ENCODE data around the gene NR3C1.
"Not testable (repeated sequence)": the region's sequence is repeated elsewhere in the genome, so short reads cannot be mapped to it uniquely, and the experiment has no call there.

Gene NR3C1

DNA sequence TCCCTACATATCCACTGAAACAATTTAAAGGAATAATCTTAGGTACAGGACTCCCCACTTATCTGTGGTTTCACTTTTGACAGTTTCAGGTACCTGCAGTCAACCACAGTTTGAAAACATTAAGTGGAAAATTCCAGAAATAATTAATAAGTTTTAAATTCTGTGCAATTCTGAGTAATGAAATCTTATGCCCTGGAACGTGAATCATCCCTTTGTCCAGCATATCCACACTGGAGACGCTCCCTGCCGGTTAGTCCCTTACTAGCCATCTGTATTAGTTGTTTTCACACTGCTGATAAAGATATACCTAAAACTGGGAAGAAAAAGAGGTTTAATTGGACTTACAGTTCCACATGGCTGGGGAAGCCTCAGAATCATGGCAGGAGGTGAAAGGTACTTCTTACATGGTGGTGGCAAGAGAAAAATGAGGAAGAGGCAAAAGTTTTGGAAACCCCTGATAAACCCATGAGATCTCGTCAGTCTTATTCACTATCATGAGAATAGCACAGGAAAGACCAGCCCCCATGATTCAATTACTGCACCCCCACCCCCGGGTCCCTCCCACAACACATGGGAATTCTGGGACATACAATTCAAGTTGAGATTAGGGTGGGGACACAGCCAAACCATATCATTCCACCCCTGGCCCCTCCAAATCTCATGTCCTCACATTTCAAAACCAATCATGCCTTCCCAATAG is 80.4 kb downstream of the NR3C1 start:
- not testable (repeated sequence) for H3K27me3 ChIP-seq (replicated peaks; ENCODE audit: control insufficient read depth, insufficient read depth, low read length, poor library complexity, severe bottlenecking); H3K9me3 ChIP-seq (ENCODE audit: control insufficient read depth, low read length); DNase-seq; H3K4me3 ChIP-seq (ENCODE audit: insufficient read depth, low read depth, low read length, poor library complexity, severe bottlenecking); H3K27ac ChIP-seq (ENCODE audit: insufficient read depth, low read length, poor library complexity, severe bottlenecking); H3K36me3 ChIP-seq (ENCODE audit: control insufficient read depth, insufficient read depth, low read length)
- H3K4me1 ChIP-seq (ENCODE audit: control insufficient read depth, insufficient read depth, low read length, poor library complexity, severe bottlenecking) = peaks cover 12% of the 10 kb centered on the region

DNA sequence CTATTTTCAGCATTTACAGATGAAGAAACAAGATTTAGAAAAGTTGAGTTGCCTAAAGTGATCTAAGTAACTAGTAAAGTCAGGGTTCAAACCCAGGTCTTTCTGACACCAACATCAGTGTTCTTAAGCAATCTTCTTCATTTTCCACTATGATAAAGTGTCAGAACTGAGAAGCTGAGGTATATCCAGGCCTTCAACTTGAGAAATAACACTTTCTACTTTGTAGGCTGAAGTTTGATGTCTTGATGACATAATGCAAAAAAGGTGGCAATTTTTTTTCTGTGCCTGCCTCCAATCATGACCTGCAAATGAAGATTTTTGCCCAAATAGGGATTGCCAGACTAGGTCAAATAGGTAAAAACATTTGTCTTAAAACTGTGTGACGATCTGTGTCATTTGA is 81.3 kb downstream of the NR3C1 start:
- Histone ChIP-seq H3K4me1 (ENCODE audit: control insufficient read depth, insufficient read depth, low read length, poor library complexity, severe bottlenecking) (peaks cover 11% of the 10 kb centered on the region), H3K27me3 (replicated peaks; ENCODE audit: control insufficient read depth, insufficient read depth, low read length, poor library complexity, severe bottlenecking) (no peaks in the 10 kb centered on the region), H3K36me3 (ENCODE audit: control insufficient read depth, insufficient read depth, low read length) (peaks cover 3% of the 10 kb centered on the region), H3K4me3 (ENCODE audit: insufficient read depth, low read depth, low read length, poor library complexity, severe bottlenecking) (no peak overlapping the region), H3K9me3 (ENCODE audit: control insufficient read depth, low read length) (no peaks in the 10 kb centered on the region), H3K27ac (ENCODE audit: insufficient read depth, low read length, poor library complexity, severe bottlenecking) (no peak overlapping the region)
- no peak for DNase-seq

DNA sequence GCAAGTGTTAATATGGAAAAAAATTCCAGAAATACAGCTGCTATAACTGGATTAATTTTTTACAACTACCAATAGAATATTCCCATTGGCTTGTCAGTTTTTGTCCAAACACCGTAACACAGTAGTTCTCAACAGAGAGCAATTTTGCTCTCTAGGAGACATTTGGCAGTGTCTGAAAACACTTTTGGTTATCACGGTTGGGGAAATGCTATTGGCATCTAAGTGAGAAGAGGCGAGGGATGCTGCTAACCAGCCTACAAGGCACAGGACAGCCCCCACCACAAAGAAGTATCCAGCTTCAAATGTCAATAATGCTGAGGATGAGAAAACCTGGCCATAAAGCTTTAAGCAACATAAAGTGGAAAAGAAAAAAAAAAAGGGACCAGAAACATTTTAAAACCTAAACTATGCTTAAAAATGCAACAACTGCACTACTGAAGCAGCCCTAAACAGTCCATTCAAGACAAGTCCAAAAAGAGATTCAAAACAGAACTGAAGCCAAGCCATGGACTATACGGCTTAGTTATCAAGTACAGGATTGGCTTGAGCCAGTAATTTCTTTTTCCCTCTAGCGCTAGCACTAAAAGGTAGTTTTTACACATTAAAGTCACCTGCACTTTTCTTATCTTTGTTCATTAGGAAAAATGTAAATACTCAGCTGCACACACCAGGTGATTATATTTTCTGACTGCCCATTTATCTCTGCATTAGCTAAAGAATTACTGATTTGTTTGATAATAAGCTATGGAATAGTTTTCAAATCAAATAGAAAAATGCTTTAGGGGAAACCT is 83.9 kb downstream of the NR3C1 start:
- Histone ChIP-seq H3K9me3 (ENCODE audit: control insufficient read depth, low read length) (no peaks in the 10 kb centered on the region), H3K27ac (ENCODE audit: insufficient read depth, low read length, poor library complexity, severe bottlenecking) (no peak overlapping the region)
- DNase-seq = no peak

DNA sequence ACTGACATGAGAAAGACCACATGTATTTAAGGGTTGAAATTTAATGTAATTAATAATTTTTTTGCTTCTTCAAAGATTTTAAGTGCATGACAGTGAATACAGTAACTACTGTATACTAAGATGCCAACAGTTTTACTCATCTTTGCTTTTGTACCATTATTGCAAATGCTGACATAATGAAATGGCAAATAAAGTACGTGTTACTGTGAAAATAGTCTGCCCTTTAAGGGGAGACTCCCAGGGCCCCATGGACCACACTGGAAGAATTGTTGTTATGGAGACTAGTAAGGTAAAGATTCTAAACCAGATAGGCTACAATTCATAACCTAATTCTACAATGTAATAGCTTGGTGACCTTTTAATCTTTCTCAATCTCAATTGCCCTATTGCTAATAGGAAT is 84.7 kb downstream of the NR3C1 start:
- no peak for DNase-seq
- no peak overlapping the region for H3K4me3 ChIP-seq (ENCODE audit: insufficient read depth, low read depth, low read length, poor library complexity, severe bottlenecking)
- H3K27ac ChIP-seq (ENCODE audit: insufficient read depth, low read length, poor library complexity, severe bottlenecking) = no peak overlapping the region
- H3K4me1 ChIP-seq (ENCODE audit: control insufficient read depth, insufficient read depth, low read length, poor library complexity, severe bottlenecking) = peaks cover 8% of the 10 kb centered on the region
- peaks cover 3% of the 10 kb centered on the region for H3K36me3 ChIP-seq (ENCODE audit: control insufficient read depth, insufficient read depth, low read length)
- no peaks in the 10 kb centered on the region for H3K9me3 ChIP-seq (ENCODE audit: control insufficient read depth, low read length)
- H3K27me3 ChIP-seq (replicated peaks; ENCODE audit: control insufficient read depth, insufficient read depth, low read length, poor library complexity, severe bottlenecking) = no peaks in the 10 kb centered on the region

More for the DNA sequence above, 83.9 kb downstream of the NR3C1 start:
- no peak overlapping the region for H3K4me3 ChIP-seq (ENCODE audit: insufficient read depth, low read depth, low read length, poor library complexity, severe bottlenecking)
- H3K27me3 ChIP-seq (replicated peaks; ENCODE audit: control insufficient read depth, insufficient read depth, low read length, poor library complexity, severe bottlenecking) = no peaks in the 10 kb centered on the region
- H3K36me3 ChIP-seq (ENCODE audit: control insufficient read depth, insufficient read depth, low read length) = peaks cover 3% of the 10 kb centered on the region
- H3K4me1 ChIP-seq (ENCODE audit: control insufficient read depth, insufficient read depth, low read length, poor library complexity, severe bottlenecking) = peaks cover 8% of the 10 kb centered on the region

DNA sequence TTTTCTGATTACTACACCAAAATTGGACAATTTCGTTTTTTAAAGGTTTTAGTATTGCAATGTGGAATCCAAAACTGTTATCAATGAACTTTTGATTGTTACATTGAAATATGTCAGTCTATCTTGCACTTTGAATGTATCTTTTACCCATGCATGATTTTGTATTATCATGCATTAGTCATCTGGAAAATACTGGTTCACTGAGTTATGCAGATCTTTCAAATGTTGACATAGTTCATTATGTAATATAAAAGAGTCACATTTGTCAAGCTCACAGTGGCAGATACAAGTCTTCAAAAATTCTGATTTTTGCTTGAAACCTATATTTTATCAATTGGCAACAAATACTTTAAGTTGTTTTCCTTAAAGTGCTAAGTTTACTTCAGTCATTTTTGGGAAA is 85.2 kb downstream of the NR3C1 start:
- H3K27me3 ChIP-seq (replicated peaks; ENCODE audit: control insufficient read depth, insufficient read depth, low read length, poor library complexity, severe bottlenecking) = no peaks in the 10 kb centered on the region
- no peak for DNase-seq
- no peak overlapping the region for H3K4me3 ChIP-seq (ENCODE audit: insufficient read depth, low read depth, low read length, poor library complexity, severe bottlenecking)
- no peak overlapping the region for H3K27ac ChIP-seq (ENCODE audit: insufficient read depth, low read length, poor library complexity, severe bottlenecking)
- peaks cover 3% of the 10 kb centered on the region for H3K4me1 ChIP-seq (ENCODE audit: control insufficient read depth, insufficient read depth, low read length, poor library complexity, severe bottlenecking)
- no peaks in the 10 kb centered on the region for H3K9me3 ChIP-seq (ENCODE audit: control insufficient read depth, low read length)
- H3K36me3 ChIP-seq (ENCODE audit: control insufficient read depth, insufficient read depth, low read length) = peaks cover 8% of the 10 kb centered on the region

DNA sequence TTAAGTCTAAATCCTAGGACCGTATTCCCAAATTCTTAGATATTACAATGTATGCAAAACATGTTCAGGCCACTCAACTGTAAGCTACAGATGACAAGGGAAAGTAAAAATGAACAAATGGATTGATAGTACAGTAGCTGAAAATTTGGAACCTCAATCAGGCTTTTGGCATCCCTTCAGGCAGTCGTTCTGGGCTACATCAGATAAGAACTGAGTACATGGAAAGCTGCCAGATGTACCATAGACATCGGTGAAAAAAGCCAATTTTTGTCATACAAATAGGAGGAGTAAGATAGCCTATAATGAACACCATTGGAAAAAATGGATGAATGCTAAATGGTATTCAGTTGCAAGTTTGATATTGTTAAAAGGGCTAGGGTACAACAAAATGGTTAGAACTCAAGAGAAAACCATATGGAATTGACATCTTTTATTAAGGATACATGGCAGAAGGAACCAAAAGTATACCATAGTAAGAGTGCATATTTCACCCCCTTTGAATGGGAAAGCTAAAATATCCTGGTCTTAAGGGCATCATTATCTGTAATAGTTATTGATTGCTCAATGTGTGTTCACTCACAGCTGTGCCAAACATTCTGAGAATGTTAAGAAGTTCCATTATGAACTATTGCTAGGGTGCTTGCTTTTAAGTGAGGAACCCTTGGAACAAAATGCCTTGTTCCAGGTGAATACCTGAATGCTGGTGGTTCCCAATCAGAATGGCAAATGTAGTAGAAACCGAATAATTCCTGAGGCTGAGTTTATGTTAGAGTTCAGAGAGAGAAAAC is 86.4 kb downstream of the NR3C1 start:
- Histone ChIP-seq H3K4me1 (ENCODE audit: control insufficient read depth, insufficient read depth, low read length, poor library complexity, severe bottlenecking) (peaks cover 3% of the 10 kb centered on the region), H3K36me3 (ENCODE audit: control insufficient read depth, insufficient read depth, low read length) (peaks cover 21% of the 10 kb centered on the region), H3K27ac (ENCODE audit: insufficient read depth, low read length, poor library complexity, severe bottlenecking) (no peak overlapping the region), H3K4me3 (ENCODE audit: insufficient read depth, low read depth, low read length, poor library complexity, severe bottlenecking) (no peak overlapping the region), H3K27me3 (replicated peaks; ENCODE audit: control insufficient read depth, insufficient read depth, low read length, poor library complexity, severe bottlenecking) (no peaks in the 10 kb centered on the region), H3K9me3 (ENCODE audit: control insufficient read depth, low read length) (no peaks in the 10 kb centered on the region)
- no peak for DNase-seq

DNA sequence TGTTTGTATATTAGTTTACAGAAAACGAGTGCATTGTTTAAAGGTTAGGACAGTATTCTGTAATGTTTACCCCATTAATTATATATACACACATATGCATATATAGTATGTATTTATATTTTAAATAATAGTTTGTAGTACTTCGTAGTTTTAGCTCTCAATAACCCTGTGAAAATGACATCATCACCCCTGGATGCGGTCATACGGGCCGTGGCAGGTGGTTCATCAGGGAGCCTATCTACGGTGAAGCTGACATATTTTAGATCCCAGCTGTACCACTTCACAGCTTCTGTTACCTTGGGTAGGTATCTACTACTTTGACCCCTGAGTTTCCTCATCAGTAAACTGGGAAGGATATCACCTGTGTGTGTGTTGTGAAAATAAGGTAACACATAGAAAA is 87.1 kb downstream of the NR3C1 start:
- Histone ChIP-seq H3K27me3 (replicated peaks; ENCODE audit: control insufficient read depth, insufficient read depth, low read length, poor library complexity, severe bottlenecking) (no peaks in the 10 kb centered on the region), H3K4me1 (ENCODE audit: control insufficient read depth, insufficient read depth, low read length, poor library complexity, severe bottlenecking) (peaks cover 3% of the 10 kb centered on the region), H3K36me3 (ENCODE audit: control insufficient read depth, insufficient read depth, low read length) (peaks cover 24% of the 10 kb centered on the region), H3K9me3 (ENCODE audit: control insufficient read depth, low read length) (no peaks in the 10 kb centered on the region), H3K4me3 (ENCODE audit: insufficient read depth, low read depth, low read length, poor library complexity, severe bottlenecking) (no peak overlapping the region), H3K27ac (ENCODE audit: insufficient read depth, low read length, poor library complexity, severe bottlenecking) (no peak overlapping the region)
- DNase-seq = no peak

DNA sequence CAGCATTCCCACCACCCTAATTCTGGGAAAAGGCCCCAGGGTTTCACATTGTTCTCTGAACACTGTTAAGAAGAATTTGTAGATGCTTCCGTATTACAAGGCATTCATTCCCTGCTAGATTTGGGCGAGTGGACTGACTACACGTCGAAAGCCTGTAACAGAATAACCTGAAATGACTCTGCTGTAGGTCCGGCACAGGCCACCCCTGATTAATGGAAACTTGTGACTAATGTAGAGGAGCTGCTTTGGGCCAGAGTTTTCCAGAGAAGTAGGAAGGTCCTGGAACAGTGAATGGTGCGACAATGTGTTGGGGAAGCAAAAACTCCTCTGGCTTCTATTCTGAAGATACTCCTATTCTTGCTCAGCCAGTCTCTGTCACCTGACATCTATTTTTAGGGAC is 87.6 kb downstream of the NR3C1 start:
- H3K4me1 ChIP-seq (ENCODE audit: control insufficient read depth, insufficient read depth, low read length, poor library complexity, severe bottlenecking) = peaks cover 3% of the 10 kb centered on the region
- H3K36me3 ChIP-seq (ENCODE audit: control insufficient read depth, insufficient read depth, low read length) = peaks cover 28% of the 10 kb centered on the region
- H3K27ac ChIP-seq (ENCODE audit: insufficient read depth, low read length, poor library complexity, severe bottlenecking) = no peak overlapping the region
- H3K9me3 ChIP-seq (ENCODE audit: control insufficient read depth, low read length) = no peaks in the 10 kb centered on the region
- DNase-seq = no peak
- H3K4me3 ChIP-seq (ENCODE audit: insufficient read depth, low read depth, low read length, poor library complexity, severe bottlenecking) = no peak overlapping the region
- H3K27me3 ChIP-seq (replicated peaks; ENCODE audit: control insufficient read depth, insufficient read depth, low read length, poor library complexity, severe bottlenecking) = no peaks in the 10 kb centered on the region

DNA sequence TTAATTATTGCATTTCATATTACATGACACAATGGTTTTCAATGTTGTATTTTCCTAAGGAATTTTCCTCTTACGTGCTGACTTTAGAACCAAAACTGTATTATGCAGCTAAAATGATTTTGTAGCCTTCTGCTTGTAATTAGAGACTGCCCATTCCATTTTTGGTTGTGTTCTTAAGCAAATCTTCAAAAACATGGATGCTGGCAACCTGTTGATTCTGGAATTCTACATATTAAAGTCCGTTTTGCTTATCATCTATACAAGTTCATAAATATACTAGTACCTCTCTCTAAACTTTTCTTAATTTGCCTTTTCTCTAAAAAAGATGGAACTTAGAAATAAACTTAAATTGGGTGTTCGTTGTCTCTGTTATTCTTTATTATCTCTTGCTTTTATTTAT is 88.3 kb downstream of the NR3C1 start:
- DNase-seq = no peak
- H3K4me3 ChIP-seq (ENCODE audit: insufficient read depth, low read depth, low read length, poor library complexity, severe bottlenecking) = no peak overlapping the region
- no peak overlapping the region for H3K27ac ChIP-seq (ENCODE audit: insufficient read depth, low read length, poor library complexity, severe bottlenecking)
- peaks cover 35% of the 10 kb centered on the region for H3K36me3 ChIP-seq (ENCODE audit: control insufficient read depth, insufficient read depth, low read length)
- H3K27me3 ChIP-seq (replicated peaks; ENCODE audit: control insufficient read depth, insufficient read depth, low read length, poor library complexity, severe bottlenecking) = no peaks in the 10 kb centered on the region
- no peaks in the 10 kb centered on the region for H3K9me3 ChIP-seq (ENCODE audit: control insufficient read depth, low read length)
- peaks cover 3% of the 10 kb centered on the region for H3K4me1 ChIP-seq (ENCODE audit: control insufficient read depth, insufficient read depth, low read length, poor library complexity, severe bottlenecking)

DNA sequence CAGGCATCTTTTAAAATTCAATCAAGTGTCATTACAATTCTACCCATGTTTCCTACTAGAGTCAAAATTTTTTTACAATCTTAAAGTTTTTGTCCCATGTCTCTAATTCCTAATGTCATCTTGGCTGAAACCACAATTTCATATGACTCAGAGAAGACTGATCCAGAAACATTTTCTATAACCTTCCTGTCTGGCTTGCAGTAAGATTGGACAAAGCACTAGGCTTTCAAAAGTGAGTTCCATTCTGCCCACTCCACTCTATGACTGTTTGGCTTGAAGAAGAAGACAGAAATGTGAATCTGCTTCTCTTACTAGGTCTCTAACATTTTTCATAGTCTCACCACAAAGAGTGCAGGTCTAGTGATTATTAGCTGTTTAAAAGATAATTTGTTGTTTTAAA is 88.8 kb downstream of the NR3C1 start:
- Histone ChIP-seq H3K4me1 (ENCODE audit: control insufficient read depth, insufficient read depth, low read length, poor library complexity, severe bottlenecking) (peaks cover under 1% of the 10 kb centered on the region), H3K9me3 (ENCODE audit: control insufficient read depth, low read length) (no peaks in the 10 kb centered on the region), H3K4me3 (ENCODE audit: insufficient read depth, low read depth, low read length, poor library complexity, severe bottlenecking) (no peak overlapping the region), H3K27me3 (replicated peaks; ENCODE audit: control insufficient read depth, insufficient read depth, low read length, poor library complexity, severe bottlenecking) (no peaks in the 10 kb centered on the region), H3K27ac (ENCODE audit: insufficient read depth, low read length, poor library complexity, severe bottlenecking) (no peak overlapping the region), H3K36me3 (ENCODE audit: control insufficient read depth, insufficient read depth, low read length) (peaks cover 40% of the 10 kb centered on the region)
- no peak for DNase-seq
